OCI-LY1 (cell line): ENCODE measurements around the gene CSDE1.

Experiments used
- H2AFZ ChIP-seq: fragments of 200-600 bp; sonication (generic), shearing (Covaris generic); 2 replicates; pipeline ENCODE4 v1.6.0; 2014; ENCODE audit warnings: antibody characterized with exemption, mild to moderate bottlenecking, low read length
- H3F3A ChIP-seq: fragments of 200-600 bp; sonication (generic), shearing (Covaris generic); 2 replicates; pipeline ENCODE4 v1.6.0; 2014; ENCODE audit warnings: mild to moderate bottlenecking, antibody characterized with exemption, low read length, moderate library complexity; ENCODE audit not compliant: insufficient read depth
- H3K27ac ChIP-seq: fragments of 200-600 bp; sonication (generic); 2 replicates; pipeline ENCODE4 v1.5.1; 2014; ENCODE audit warnings: low read length, mixed run types, mild to moderate bottlenecking, low read depth; ENCODE audit not compliant: poor library complexity, severe bottlenecking
- H3K27me3 ChIP-seq: fragments of 200-600 bp; sonication (generic); 2 replicates; pipeline ENCODE4 v1.6.0; 2014; ENCODE audit warnings: antibody characterized with exemption, mild to moderate bottlenecking, low read length, moderate library complexity; ENCODE audit not compliant: insufficient read depth
- H3K36me3 ChIP-seq: fragments of 200-600 bp; sonication (generic); 2 replicates; pipeline ENCODE4 v1.6.1; 2014; ENCODE audit warnings: mild to moderate bottlenecking, antibody characterized with exemption, low read length, moderate library complexity, mixed read lengths; ENCODE audit not compliant: insufficient read depth
- H3K4me1 ChIP-seq: fragments of 200-600 bp; sonication (generic); 2 replicates; pipeline ENCODE4 v1.5.1; 2014; ENCODE audit warnings: mild to moderate bottlenecking, low read length, moderate library complexity; ENCODE audit not compliant: insufficient read depth, severe bottlenecking
- H3K4me2 ChIP-seq: fragments of 200-600 bp; sonication (generic), shearing (Covaris generic); 2 replicates; pipeline ENCODE4 v1.6.1; 2014; ENCODE audit warnings: low read length
- H3K4me3 ChIP-seq: fragments of 200-600 bp; sonication (generic); 2 replicates; pipeline ENCODE4 v1.5.1; 2014; ENCODE audit warnings: low read length, low read depth, mild to moderate bottlenecking, mixed read lengths; ENCODE audit not compliant: poor library complexity, severe bottlenecking
- H3K79me2 ChIP-seq: fragments of 200-600 bp; shearing (Covaris generic); 2 replicates; pipeline ENCODE4 v1.6.1; 2016; ENCODE audit warnings: mixed run types, low read length, mixed read lengths; ENCODE audit not compliant: insufficient read depth
- H3K9ac ChIP-seq: fragments of 200-600 bp; sonication (generic), shearing (Covaris generic); 2 replicates; pipeline ENCODE4 v1.6.1; 2014; ENCODE audit warnings: mild to moderate bottlenecking, low read length, mixed read lengths
- H3K9me2 ChIP-seq: fragments of 200-600 bp; sonication (generic), shearing (Covaris generic); 2 replicates; pipeline ENCODE4 v1.6.1; 2014; ENCODE audit warnings: low read depth, mild to moderate bottlenecking, low read length, mixed read lengths
- H3K9me3 ChIP-seq: fragments of 200-600 bp; shearing (Covaris generic); 2 replicates; pipeline ENCODE4 v1.6.1; 2014; ENCODE audit warnings: low read length, mixed read lengths
- H4K20me1 ChIP-seq: fragments of 200-600 bp; sonication (generic), shearing (Covaris generic); 2 replicates; pipeline ENCODE4 v1.6.0; 2016; ENCODE audit warnings: mild to moderate bottlenecking, low read length; ENCODE audit not compliant: insufficient read depth
- EZH2 ChIP-seq: fragments of 200-600 bp; sonication (generic), shearing (Covaris generic); IDR thresholded peaks from 2 replicates; pipeline ENCODE4 v1.8.0; 2017; ENCODE audit warnings: borderline replicate concordance, mixed run types, mild to moderate bottlenecking, antibody characterized with exemption, low read length, moderate library complexity, mixed read lengths
- TF ChIP-seq, protein P1 (sequence below): fragments of 200-600 bp; sonication (generic), shearing (Covaris generic); IDR thresholded peaks from 2 replicates; pipeline ENCODE4 v1.5.1; 2017; ENCODE audit warnings: mild to moderate bottlenecking, antibody characterized with exemption, low read length, moderate library complexity, mixed read lengths

Gene CSDE1

DNA sequence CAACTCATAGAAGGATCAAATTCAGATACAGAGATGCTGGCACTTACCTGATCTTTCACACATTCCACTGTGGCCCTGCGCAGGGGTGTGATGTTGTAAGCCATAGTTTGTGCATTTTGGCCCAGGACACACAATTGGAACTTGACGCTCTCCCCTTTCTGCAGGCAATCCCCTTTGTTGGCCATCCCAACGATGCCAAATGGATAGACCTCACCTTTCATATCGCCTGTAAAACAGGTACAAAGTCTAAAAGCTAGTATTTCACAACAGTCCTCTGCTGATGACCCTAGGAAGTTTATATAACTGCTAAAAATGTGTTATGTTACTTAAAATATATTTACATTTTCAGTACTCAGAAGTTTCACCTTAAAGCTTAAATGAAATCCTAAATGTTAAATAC, 37.3 kb downstream of the CSDE1 start:
- H3K36me3 ChIP-seq: peaks cover 86% of the 10 kb centered on the region
- peaks cover 12% of the 10 kb centered on the region for H3F3A ChIP-seq
- no peak overlapping the region for H2AFZ ChIP-seq

DNA sequence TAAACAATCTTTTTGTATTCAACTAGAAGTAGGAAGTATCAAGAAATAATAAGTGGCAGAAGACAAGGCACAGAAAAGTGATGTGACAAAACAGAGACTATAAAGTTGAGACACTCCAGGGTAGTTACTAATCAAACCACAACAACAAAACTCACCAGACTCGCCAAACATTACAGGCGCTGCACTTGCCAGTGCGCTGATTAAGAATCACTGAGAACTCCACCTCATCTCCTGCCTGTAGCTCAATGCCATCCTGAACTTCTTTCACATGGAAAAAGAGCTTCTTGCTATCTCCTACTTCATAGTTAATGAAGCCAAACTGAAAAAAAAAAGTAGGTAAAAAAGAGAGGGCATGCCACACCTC, 38.4 kb downstream of the CSDE1 start:
- Histone ChIP-seq H3K36me3 (peaks cover 82% of the 10 kb centered on the region), H3K79me2 (peaks cover 16% of the 10 kb centered on the region), H3F3A (peaks cover 12% of the 10 kb centered on the region), H3K27ac (no peak overlapping the region), H3K9me2 (no peaks in the 10 kb centered on the region), H3K4me3 (no peak overlapping the region), H3K4me1 (peaks cover 22% of the 10 kb centered on the region), H3K9ac (no peak overlapping the region), H2AFZ (no peak overlapping the region), H4K20me1 (no peaks in the 10 kb centered on the region), H3K4me2 (no peak overlapping the region), H3K27me3 (no peaks in the 10 kb centered on the region), H3K9me3 (no peaks in the 10 kb centered on the region)
- TF ChIP-seq, protein P1, sequence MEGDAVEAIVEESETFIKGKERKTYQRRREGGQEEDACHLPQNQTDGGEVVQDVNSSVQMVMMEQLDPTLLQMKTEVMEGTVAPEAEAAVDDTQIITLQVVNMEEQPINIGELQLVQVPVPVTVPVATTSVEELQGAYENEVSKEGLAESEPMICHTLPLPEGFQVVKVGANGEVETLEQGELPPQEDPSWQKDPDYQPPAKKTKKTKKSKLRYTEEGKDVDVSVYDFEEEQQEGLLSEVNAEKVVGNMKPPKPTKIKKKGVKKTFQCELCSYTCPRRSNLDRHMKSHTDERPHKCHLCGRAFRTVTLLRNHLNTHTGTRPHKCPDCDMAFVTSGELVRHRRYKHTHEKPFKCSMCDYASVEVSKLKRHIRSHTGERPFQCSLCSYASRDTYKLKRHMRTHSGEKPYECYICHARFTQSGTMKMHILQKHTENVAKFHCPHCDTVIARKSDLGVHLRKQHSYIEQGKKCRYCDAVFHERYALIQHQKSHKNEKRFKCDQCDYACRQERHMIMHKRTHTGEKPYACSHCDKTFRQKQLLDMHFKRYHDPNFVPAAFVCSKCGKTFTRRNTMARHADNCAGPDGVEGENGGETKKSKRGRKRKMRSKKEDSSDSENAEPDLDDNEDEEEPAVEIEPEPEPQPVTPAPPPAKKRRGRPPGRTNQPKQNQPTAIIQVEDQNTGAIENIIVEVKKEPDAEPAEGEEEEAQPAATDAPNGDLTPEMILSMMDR: no peak
- no peak for TF ChIP-seq EZH2

More for the DNA sequence above, 37.3 kb downstream of the CSDE1 start:
- Histone ChIP-seq H3K27me3 (no peaks in the 10 kb centered on the region), H3K4me3 (no peak overlapping the region), H3K27ac (no peak overlapping the region), H3K9me2 (no peaks in the 10 kb centered on the region), H4K20me1 (no peaks in the 10 kb centered on the region), H3K4me2 (no peak overlapping the region), H3K9ac (no peak overlapping the region), H3K9me3 (no peaks in the 10 kb centered on the region), H3K79me2 (peaks cover 10% of the 10 kb centered on the region), H3K4me1 (peaks cover 16% of the 10 kb centered on the region)
- TF ChIP-seq, protein P1: no peak
- TF ChIP-seq EZH2: no peak

DNA sequence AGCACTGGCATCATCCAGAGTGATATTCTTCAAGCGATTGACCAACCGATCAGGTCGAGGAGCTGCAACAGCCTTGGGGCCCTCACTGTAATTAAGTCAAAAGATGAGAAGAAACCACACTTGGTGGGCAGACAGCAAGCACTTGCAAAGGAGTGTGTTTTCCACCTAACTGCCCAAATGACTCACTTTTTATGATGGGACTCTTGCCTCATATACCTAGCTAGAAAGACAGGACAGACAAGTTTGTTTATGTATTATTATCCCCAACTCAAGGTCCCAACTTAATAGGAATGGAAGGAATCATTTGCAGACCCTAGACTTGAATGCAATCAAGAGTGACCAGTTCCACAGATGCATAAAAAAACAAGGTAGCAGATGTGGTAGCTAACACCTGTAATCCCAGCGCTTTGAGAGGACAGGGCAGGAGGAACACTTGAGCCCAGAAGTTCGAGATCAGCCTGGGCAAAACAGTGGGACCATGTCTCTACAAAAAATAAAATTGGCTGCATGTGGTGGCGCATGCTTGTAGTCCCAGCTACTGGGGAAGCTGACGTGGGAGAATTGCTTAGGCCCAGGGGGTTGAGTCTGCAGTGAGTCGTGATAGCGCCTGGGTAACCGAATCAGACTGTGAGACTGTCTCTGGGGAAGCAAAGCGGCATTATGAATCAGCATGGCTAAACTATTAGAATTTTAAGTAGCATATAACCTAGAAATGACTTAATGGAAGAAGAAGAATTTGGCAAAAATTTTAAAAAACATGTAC, 38.9 kb downstream of the CSDE1 start:
- Histone ChIP-seq H3K4me3 (no peak overlapping the region), H3K27ac (no peak overlapping the region), H3F3A (peaks cover 12% of the 10 kb centered on the region)

More for the DNA sequence above, 38.9 kb downstream of the CSDE1 start:
- Histone ChIP-seq H3K9me3 (no peaks in the 10 kb centered on the region), H3K4me2 (no peak overlapping the region), H2AFZ (no peak overlapping the region), H4K20me1 (no peaks in the 10 kb centered on the region), H3K79me2 (peaks cover 21% of the 10 kb centered on the region), H3K9me2 (no peaks in the 10 kb centered on the region), H3K9ac (no peak overlapping the region), H3K36me3 (peaks cover 82% of the 10 kb centered on the region), H3K4me1 (peaks cover 22% of the 10 kb centered on the region), H3K27me3 (no peaks in the 10 kb centered on the region)
- no peak for TF ChIP-seq EZH2
- TF ChIP-seq, protein P1: no peak
